Stimulated activated CD4-positive, alpha-beta T cell treated with anti-CD3 and anti-CD28 coated beads, Interleukin-2, amount 100 ng/mL, for 24 hours (primary cell): Measurements from ENCODE around the gene CRYGA.
A peak's percentile ranks its signal among the peaks of the same experiment; 100 is the strongest.

ENCODE experiments used
- DNase-seq, 2 donors: peaks; one replicate each; pipeline ENCODE4 v3.0.0-alpha.2; 2020

CRYGA gene, protein sequence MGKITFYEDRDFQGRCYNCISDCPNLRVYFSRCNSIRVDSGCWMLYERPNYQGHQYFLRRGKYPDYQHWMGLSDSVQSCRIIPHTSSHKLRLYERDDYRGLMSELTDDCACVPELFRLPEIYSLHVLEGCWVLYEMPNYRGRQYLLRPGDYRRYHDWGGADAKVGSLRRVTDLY

DNA sequence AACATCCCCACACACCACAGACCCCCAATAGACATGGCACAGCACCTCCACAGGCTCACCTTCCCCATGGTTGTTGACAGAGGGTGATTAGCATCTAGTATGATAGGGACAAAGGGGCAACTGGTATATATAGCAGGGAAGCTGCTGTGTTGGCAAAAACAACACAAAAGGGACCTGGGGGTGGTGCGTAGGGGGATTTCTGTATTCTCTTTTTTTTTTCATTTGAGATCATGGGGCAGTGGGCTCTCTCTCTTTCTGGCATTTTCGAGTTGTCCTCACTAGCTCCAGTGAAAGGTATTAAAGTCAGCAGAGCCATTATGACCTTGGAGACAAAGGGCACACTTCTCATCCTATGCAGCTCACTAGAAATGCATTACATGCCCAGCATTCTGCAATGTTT is at the start of gene CRYGA:
TSS of gene CRYGA (minus strand) at position 101 of the 400 bp plus-strand sequence. CDS start at position 68, 33 bp downstream.
- no peak for DNase-seq

DNA sequence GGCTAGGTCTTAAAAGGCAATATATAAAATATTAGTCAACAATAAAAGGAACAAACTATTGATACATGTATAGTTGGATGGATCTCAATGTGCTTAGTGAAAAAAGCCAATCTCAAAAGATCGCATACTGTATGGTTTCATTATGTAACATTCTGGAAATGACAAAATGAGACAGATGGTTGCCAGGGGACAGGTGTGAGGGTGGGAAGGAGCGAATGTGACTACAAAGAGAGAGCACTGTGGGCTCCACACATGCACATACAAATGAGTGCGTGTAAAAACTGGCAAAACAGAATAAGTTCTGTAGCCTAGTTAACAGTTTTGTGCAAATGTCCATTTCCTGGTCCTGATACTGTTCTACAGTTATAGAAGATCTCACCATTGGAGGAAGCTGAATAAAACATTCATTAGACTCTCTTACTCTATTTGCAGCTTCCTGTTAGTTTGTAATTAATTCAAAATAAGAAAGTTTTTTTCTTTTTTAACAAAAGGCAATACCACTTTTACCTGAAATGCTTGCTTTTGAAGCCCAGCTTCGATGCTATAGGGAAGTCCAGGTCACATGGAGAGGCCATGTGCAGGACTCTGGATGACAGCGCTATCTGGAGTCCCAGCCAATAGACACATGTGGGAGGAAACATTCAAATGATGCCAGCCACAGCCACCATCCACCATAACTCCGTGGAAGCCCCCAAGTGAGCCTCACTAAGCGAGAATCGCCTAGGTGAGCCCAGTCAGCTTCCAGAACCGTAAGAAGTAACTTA is 47.5 kb upstream of the CRYGA start:
- DNase-seq, result no peak

DNA sequence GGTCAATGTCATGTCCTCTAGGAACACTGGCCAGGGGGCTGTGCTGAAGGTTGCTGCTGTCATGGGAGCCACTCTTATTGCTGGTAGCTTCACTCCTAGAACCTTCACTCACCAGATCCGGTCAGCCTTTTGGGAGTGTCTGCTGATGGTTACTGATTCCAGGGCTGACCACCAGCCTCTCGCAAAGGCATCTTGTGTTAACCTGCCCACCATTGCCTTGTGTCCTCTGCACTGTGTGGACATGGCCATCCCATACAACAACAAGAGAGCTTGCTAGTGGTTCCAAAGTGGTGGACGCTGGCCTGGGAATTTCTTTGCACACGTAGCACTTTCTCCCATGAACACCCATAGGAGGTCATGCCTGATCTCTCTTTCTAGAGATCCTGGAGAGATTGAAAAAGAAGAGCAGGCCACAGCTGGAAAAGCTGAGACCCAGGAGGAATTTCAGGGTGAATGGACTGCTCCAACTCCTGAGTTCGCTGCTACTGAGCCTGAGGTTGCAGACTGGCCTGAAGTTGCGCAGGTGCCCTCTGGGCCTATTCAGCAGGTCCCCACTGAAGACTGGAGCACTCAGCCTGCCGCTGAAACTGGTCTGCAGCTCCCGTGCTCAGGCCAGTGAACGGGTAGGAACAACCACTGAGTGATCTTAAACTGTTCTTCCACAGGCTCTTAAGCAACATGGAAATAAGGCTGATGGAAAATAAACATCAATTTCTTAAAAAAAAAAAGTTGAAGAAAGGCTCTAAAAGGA is 45.1 kb upstream of the CRYGA start:
- DNase-seq, result no peak

DNA sequence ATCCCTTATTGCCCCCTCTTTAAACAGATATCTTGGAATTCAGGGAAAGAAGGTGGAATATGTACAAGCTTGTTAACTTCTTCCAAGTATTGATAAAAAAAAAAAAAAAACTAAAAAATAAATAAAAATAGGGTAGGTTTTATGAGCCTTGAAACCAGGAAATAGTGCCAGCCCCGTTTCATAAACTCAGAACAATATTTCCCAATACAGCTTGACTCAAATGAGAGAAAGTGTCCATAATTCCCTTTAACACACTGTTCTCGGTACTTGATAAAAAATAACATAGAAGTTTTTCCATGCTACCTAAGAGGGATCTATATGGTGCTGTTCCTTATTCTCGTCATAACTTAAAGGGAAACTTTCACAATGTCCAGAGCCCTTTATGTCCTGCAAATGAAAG is 44.4 kb upstream of the CRYGA start:
- DNase-seq, result no peak

DNA sequence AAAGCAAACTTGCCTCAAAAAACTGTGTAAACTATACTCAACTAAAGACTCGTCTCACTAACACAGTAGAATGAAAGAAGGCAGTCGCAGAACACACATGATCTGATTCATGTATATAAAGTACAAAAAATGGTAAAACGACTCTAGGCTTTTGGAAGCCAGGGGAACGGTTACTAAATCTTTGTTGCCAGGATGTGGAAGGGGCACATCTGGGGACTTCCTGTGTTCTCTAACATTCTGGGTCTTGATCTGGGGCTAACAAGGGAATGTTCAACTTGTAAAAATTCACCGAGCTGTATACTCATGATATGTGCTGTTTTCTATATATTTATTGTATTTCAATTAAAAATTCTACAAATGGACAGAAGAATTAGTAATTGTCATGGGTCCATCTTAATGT is 40.8 kb upstream of the CRYGA start:
- DNase-seq, result no peak

DNA sequence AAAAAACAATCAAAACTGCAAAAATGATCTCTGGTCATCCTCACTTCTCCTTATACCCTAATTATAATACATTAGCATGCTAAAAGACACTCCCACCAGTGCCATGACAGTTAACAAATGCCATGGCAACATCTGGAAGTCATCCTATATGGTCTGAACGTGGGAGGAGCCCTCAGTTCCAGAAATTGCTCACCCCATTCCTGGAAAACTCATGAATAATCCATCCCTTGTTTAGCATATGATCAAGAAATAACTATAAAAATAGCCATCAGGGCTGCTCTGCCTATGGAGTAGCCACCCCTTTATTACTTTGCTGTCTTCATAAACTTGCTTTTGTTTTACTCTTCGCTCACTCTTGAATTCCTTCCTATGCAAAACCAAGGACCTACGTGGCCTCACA is 32.1 kb upstream of the CRYGA start:
- DNase-seq, result no peak

DNA sequence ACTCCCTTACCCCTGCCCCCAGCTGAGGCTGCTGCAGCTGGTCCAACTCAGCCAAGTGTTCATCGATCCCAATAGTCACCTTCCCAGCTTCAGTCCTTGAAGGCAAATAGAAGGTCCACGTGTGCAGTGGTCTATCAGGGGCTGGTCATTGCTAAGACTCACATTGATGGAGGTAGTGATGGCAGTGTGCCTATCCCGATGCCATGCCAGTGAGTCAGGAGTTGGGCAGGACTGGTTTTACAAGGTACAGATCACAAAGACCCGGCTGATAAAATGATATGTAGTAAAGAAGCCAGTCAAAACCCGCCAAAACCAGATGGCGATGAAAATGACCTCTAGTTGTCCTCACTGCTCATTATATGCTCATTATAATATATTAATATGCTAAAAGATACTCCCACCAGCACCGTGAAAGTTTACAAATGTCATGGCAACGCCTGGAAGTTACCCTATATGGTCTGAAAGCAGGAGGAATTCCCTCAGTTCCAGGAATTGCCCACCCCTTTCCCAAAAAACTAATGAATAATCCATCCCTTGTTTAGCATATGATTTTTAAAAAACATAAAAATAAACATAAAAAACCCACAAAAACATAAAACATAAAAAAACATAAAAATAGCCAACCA is 29.3 kb upstream of the CRYGA start:
- no peak for DNase-seq

DNA sequence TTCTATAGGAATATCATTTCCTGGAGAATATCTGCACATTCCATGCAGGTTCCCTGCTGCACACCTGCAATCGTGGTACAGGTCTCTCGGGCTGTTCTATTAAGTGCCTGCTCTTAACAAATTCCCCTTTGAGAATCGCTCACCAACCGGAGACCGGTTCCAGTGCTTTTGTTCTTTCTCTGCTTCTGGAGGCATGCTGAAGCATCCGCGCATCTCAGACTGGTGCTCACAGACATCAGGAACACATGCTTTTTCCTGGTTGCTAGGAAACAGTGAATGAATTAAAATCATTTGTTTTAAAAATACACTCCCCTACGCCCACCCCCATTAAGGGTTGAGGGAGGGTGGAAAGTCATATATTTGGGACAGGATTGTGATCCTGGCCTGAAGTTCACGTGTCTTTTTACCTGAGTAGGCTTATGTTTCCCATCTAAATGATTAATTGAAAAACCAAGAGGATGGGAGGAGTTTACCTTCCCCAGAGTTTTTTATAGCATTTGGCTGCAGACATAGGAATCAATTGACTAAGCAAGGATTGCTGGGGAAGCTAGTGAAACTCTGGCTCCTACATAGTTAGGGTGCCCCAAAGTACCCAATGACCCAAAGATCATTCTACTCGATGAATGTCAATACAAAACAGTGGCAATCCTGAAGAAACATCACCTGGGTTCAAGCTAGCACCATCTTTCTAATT is 26.6 kb upstream of the CRYGA start, which contains the start of gene C2orf80:
TSS of gene C2orf80 (minus strand) at position 221 of the 694 bp plus-strand sequence. CDS start 3,044 bp downstream, outside the sequence.
- DNase-seq, result no peak

DNA sequence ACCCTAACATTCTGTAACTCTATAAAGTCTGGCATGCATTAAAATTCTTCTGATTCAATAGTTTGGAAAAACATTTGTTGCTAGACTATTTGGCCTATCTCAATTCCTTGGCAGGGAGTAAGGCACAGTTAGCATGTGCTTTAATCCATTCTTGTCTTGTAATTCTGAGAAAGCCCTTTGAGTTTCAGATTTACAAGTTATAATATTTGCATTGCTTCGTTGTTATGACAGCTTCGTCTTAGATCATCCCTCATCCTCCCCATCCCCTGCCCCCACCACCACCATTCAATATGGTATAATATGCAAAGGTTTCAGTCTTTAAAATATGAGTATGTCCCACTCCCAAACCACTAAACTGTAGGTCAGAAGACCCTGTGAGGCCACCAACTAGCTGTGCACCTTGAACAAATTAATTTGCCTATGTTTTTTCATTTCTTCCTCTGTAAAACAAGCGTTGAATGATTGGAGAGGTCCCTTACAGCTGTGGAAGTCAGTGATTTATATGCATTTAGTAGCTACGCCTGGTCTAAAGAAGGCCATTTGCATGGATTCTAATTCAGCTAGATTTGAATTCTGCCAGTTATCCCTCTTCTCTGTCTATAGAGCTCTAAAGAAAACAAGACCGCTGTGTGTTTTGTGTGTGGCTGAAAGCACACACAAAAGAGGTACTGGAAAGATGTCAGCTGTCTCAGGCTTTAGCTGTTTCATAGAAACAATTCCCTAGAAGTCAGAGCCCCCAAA is 25.9 kb upstream of the CRYGA start:
- no peak for DNase-seq

DNA sequence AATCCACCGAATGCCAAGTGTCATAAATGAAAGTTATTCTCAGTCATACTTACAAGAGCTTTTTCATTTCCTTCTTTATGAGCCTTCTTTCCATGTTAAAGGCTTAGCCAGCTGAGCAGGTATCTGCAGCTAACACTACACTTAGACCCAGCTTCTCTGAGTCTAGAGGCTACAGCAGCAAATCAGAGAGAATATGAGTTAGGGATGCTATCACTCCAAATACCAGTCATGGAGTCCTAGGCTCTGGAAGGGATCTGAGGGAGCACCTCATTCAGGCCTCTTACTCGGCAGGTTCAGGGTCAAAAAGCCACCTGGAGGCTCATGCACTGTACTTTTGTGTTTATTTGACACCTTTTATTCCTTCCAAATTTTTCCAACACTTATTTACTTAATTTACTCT is 23.5 kb upstream of the CRYGA start:
- no peak for DNase-seq

DNA sequence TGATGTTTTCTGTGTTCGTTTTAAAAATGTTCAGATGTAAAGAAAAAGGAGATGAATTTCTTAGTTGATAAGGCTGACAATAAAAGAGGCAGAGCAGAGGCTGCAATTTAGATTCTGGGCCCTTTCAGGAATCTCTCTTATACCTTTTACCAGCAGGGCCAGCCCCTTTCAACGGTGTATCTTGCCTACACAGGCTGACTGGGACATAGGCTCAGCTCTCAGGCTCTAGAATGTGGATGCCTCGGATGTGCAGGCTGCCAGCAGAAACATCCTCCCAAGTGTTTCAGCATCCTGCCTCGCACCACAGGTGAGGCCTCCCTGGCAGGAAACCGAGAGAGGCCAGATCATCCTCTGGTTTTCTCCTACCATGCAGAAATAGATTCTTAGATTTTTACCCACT is 23.1 kb upstream of the CRYGA start:
- no peak for DNase-seq

DNA sequence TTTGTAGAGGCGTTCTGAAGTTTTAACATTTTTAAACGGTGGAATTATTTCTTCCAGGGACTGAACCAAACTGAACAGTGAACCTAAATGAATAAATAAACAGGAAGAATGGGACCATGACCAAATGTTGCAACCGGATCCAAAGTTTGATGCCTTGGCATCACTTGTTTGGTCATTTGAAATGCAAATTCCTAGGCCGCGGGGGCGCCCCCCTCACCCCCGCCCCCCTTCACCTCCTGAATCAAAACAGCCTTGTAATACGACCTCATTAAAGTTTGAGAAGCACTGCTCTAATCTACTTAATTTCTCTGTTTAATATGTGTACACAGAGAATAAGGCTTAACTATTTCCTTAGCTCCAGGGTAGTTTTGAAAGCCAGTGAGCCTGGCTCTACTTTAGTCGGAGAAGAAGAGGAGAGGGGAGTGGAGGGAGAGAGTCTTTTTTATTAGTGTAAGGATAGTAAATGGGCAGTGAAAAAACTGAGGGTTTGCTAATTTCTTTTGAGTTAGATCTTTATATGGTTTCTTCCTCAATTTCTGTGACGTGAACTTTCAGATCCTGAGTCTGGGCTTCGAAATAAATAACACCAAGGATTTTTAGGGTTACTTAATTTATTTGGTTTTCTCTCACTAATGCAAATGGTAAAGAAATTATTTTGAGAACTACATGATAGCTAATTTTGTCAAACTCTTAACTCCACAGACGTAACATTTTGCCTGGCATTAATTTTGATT is 20.8 kb upstream of the CRYGA start:
- no peak for DNase-seq

DNA sequence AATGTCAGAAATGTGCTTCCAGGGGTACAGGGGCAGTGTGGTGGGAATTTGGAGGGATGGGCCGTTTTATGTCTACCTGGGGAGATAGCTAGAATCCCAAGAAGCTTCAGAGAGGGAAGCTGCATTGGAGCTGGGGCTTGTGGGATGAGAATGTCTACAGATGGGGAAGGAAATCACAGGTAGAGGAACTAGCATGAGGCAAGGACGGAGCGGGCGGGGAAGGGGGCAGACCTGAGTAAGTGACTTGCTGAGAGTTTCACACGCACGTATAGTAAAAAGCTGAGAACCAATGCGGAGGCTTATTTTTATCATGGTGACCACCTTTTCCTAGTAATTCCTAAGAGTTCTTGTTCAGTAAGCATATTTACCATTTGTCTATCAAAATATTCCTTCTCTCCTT is 20.1 kb upstream of the CRYGA start:
- DNase-seq, result no peak

DNA sequence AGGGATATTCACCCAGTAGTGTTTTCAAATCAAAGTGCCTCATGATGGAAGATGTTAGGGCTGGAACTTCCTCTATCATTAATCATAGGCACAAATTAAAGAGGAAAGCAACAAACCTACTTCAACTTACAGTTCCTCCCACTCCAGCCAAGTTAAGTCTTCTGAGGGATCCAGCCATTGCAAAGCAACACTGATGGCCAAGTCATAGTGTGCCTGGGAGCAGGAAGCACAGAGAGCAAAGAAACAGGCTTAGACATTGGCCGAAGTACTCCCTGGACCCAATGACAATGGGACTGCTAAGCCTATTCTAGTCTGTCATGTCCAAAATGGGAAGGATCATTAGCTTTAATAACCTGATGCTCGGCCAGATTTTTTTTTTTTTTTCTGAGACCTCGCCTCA is 19.4 kb upstream of the CRYGA start:
- DNase-seq, result no peak

DNA sequence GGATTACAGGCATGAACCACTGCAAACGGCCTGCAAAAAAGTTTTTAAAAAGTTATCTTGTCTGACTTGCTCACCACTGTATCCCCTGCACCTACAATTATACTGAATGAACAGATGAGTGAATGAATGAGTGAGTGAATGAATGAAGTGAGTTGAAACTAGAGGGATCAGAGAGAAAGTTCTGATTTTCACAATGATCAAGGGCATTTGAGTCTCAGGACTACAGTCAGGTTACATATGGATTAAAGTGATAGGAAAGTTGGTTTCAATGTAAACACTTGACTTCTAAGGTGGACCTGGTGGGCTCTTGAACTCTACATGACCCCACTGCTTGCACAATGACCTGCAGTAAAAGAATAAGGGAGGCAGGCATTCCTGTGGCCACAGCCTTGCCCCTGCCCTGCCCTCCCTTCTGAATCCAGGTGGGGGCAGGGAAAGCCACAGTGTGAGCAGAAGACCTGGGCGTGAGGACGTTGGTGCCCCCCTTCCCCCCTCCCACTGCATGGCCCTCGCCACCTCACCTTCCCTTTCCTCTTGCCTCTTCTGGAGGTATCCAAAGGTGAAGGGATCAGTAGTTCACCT is 15.7 kb upstream of the CRYGA start:
- no peak for DNase-seq

DNA sequence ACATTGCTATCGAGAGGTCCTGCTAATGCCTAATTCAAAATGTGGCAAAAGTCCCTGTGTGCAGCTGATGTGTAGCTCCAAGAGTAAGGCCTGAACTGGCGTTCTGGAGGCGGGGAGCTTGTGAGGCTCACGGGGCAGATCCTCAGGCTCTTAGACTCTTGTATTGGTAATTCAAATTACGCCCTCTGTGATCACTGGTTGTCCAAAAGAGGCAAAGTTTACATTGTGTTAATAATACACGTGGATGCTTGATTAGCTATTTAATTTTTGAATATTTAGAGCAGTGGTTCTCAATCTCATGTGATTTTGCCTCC is 12.4 kb upstream of the CRYGA start:
- DNase-seq, result no peak

DNA sequence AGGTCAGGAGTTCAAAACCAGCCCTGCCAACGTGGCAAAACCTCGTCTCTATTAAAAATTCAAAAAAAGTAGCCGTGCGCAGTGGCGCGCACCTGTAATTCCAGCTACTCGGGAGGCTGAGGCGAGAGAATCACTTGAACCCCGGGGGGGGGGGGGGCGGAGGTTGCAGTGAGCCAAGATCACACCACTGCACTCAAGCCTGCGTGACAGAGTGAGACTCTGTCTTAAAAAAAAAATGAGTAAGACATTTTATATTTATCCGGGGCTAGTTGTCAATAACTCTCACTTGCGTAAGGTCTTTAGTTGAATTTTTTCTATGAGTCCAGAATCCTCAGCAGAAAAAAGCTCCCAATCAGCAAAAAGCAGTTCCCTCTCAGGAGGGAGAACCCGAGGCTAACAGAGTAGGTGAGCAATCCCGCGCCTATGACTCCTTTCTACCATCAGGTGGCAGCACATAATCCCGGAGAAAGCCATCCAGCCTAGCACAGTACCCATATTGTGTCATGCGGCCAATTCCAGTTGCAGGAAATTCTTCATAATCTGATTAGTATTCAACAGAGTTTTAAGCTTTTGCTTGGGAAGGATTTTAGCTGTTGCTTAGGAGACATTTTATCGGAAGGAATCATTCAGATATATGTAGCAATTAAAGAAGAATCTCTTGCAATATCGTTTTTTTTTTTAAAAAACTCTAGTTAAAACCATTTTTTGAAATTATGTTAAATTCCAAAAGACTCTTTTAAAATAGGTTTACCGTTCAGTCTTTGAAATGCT is 11.9 kb upstream of the CRYGA start:
- DNase-seq, result peak; percentile 65 to 66

DNA sequence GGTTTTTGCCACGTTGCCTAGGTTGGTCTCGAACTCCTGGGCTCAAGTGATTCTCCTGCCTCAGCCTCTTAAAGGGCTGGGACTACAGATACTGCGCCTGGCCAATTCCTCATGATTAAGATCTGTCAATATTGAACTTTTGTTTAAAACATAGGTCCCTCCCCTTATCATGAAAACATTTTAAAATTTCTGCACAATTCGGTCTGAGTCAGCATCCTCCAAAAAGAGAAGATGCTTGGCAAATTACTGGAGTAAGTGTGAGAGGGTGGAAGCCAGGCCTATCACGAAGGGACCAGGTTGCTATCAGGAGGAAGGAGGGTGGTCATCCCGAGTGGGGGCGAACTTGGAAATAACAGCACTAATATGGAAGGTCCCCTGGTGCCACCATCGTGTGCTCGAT is 10.8 kb upstream of the CRYGA start:
- no peak for DNase-seq

DNA sequence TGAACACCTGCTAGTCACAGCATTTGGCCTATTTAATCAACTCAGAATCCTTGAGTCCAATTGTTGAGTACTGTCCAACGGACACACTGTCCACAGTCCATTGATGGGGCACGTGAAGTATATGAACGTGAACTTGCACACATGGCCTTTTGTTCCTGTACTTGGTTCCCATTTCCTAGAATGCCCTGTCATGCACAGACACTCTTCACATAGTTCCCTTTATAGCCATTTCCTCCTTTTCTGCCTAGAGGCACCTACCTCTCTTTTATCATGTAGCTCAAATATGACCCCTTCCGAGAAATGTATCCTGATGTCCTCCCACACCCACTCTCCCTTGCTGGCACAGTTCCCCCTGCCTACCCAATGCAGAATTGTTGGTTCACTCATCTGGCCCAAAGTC is 8.7 kb upstream of the CRYGA start:
- no peak for DNase-seq
